Measurements from ENCODE around the gene NLN.

- no peak for TF ChIP-seq CTCF (IDR thresholded peaks at IDR 0.05)
- TF ChIP-seq EZH2 (IDR thresholded peaks at IDR 0.05) = no peak
Observed at GRCh38 chr5:65672796-65673195, 49.2 kb upstream of the NLN start.

All from neural progenitor cell (in vitro differentiated cells).